Renal cortex interstitium (tissue), 11 donors: ENCODE measurements around the gene BCO1. TPM values are rescaled to one million over a fixed set of nuclear protein-coding genes. Genes with fewer than 3 reads are reported as not detected.

Source experiments
- DNase-seq, 11 donors: peaks; one replicate each; pipeline ENCODE4 v3.0.0-alpha.2; 2013; ENCODE audit warnings: low read depth in 9 of 11, low spot score in 4 of 11; ENCODE audit errors: extremely low read depth in 1 of 11
- polyA plus RNA-seq, 3 donors: library from polyadenylated mRNA; unstranded; fragments of 120-200 nt; gene quantifications; one replicate each; pipeline ENCODE4 v1.2.1, GENCODE V29; 2013; ENCODE audit not compliant: insufficient read length in 3 of 3

Gene BCO1
- polyA plus RNA-seq, 3 donors = 2.3 to 3.0 (median 2.4) TPM

DNA sequence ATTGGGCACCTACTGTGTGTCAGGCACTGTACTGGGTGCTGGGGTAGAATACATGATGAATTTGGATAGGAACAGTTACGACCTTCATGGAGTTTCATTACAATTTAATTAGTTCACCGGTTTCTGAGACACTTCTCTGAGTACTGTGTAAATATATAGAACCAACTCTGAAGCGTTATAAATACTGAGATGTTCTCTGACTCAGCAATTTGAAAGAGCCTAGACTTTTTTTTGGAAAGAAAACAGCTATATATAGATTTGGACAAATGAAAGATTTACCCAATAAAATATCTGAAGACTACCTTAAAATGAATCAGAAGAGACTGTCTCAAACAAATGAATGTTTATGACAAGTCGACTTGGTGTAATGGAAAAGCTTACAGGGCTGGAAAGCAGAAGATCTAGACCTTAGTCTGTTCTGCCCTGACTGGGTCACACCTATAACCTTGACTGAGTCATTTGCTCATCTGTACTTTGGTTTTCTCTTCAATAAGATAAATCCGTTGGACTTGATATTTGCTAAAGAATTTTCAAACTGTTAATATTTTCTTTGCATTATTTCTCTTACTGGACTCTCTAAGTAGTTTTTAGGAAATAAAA, 71.7 kb downstream of the BCO1 start:
- no peak for DNase-seq

DNA sequence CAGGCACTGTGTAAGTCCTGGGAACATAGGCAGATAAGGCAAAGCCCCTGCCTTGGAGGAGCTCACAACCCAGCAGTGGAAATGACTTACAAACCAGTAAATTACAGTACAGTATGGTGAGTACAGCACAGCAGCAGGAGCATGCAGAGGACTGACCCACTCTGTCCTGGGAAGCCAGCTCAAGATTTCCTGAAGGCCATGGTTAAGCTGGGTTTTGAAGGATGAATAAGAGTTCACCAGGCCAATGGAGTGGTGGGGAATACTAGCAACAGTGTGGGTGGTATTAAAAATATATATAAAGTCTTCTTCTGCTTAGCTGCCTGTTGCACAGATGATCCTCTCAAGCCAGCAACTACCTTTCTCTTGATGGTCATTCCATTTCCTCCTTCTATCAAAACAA, 73.3 kb downstream of the BCO1 start:
- no peak for DNase-seq

DNA sequence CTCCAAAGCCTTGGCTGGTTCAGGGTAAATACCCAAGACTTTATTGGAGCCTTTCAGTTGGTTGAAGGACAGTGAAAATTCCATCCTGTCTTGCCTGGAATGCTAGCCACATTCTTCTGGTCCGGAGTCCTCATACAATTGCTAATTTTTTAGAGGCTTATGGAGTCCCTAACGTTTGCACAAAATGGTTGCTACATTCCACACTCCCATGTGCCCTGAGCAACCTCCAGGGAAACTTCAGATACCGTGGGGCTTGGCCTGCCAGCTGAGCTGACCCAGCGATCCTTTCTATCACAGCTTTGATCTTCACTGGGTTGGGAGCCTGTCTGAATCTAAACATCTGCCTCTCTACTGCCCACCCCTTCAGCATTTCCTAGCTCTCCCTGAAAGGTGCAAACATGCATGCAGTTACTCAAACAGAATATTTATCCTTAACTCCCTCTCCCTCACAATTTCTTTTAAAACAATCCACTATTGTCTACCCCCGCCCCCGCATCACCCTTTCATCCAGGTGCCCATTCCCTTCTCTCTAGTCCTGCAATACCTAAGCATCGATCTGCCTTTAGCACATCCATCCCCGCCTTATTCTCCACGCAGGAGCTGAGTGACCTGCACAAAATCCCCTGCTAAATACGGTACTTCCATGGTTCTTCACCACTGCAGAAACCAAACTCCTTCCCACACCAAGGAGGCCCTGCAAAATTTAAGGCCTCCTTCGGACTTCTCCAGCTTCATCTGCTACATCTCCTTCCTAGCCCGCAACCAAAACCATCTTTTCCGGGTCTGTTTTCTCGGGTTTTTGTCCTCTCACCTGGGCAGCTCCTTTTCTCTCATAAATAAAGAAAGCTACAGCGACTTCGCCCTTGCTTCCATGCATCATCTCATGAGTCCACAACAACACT, 75.5 kb downstream of the BCO1 start:
- no peak for DNase-seq

DNA sequence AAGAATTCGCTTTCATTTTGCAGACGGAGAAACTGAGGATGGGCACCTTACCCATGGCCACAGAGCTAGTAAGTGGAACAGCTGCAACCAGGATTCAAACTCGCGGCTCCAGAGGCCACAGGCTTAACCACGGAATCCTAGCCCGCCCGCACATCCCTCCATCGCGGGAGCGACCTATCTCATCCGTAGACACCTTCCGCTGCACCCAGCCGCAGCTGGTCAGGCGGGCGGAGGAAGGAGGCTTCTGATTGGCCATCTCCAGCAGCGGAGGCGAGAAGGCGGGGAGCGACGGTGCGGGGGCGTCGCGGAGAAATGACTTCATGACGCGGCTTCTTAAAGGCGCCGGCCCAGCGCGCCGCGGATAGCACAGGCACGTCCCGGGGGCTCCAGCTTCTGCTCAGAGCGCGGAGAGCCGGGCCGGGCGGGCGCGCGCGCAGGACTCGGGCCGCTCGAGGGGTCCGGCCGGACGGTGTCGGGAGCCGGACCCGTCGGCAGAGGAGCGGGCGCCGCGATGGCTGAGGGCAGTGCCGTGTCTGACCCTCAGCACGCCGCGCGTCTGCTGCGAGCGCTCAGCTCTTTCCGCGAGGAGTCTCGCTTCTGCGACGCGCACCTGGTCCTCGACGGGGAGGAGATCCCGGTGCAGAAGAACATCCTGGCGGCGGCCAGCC, 76.2 kb downstream of the BCO1 start, which contains the start of gene GAN:
GAN (plus strand) TSS at position 360 of the 668 bp plus-strand sequence; CDS start at position 512, 152 bp downstream.
- DNase-seq = peak; percentile 83 to 95 (median 93)

DNA sequence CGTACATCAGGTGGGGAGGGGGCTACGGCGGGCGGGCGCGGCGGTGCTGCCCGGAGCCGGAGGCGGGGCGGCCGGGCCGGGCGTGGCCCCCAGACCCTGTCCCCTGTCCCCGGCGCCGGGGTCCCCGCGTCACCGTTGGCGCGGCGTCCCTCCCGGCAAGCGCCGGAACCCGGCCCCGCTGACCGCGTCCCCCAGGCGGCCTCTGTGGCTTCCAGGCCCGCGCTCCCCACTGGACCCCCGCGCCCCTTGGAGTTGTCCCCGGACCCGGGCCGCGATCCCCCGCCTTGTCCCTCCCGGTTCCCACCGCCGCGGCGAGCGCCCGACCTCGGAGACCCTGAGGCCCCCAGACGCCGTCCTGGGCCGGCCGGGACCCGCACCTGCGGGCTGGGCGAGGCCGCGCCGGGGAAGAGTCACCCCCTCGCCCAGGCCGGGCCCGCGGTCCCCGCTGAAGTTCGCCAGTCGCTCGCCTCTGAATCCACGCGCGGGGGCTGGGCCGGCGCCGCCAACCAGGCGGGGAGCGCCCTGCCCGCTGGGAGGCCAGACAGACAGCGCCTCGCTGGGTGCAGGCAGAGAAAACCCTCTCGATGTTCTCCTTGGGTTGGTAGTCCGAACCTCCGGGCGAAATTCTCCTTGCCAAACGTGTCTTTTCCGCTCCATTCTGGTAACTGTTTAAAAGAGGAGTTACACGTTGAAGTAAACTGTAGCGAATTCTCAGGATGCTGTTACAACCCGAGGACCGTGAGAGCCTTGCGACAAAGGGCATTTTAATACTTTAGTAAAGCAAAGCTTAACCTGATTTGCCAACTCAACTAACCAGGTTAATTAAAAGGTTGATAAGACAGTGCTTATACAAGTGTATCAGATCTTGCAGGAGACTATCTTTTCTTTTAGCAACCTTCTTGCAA, 77.0 kb downstream of the BCO1 start:
- peak in 7 of 11 donors; percentile 34 to 46 (median 37) for DNase-seq

DNA sequence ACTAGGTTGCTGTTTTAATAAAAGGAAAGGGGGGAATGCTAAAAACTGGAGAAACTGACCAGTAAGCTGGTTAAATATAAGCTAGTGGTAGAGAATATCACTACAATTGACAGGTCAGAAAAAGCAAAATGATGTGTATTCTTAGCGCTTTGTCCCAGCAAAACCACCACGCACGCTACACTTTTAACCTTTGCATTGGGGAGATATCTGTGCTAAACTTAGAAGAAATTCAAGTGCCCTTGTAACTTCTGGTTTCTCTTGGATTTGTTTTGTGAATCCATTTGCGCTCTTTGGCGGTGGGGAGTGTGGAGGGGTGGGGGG, 77.6 kb downstream of the BCO1 start:
- no peak for DNase-seq

DNA sequence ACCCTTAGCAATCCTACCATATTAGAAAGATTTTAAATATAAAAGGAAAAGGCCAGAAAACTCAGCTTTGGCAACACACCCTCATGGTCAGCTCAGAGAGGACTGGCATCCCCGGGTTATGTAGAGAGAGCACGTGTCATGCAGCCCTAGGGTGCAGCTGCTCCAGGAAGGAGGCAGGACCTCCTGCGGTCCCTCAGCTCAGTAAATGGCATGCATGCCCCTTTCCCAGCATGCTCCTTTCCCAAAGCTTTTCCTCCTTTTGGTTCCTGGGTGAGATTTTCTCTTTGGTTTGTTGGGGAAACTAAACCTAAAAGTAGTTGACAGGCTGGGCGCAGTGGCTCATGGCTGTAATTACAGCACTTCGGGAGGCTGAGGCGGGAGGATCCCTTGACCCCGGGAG, 80.2 kb downstream of the BCO1 start:
- no peak for DNase-seq

DNA sequence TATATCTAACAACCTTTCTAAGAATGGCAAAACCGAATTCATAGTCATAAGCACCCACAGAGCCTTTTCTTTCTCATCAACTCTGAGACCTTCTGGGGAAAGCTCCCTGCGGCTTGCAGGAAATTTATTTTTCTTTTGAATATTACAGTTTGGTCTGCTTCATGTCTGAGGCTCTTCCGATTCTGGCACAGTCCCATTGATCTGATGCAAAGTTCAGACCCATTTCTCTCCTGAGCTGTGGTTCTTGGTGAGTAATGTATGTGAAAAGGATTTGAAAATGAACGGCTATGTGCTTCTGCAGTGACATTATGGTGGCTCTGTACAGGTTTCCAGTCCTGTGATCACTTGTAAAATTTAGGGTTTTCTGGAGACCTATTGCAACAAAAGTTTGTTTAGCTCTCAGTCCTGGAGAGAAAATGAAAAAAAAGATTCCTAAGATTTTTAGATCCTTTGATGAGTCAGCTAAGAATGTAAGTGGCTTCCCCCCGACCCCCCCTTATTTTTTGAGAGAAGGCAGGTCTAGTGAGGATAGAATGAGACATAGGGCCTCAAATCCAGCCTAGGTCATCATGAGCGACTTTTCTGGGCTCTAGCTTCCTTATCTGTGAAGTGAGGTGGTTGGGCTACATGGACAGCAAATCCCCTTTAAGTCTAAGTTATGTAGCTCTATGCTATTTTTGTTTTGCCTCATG, 80.9 kb downstream of the BCO1 start:
- DNase-seq = no peak

DNA sequence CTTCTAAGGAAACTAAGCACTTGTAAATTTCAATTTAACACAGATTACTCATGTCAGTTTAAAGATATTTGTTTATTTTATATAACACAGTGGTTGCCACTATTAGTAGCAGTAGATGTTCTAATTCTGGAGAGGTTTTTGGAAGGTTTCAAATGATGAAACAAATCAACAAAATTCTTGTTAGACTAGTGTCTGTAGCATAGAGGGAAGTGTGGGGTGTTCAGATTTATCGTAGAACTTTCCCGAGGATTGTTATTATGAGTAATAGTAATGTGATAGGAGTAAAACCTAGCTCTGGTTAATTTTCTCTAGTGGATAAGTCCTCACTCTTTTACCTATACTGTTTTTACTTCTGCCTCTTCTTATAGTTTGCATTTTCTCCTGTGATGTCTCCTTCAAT, 82.5 kb downstream of the BCO1 start:
- no peak for DNase-seq

DNA sequence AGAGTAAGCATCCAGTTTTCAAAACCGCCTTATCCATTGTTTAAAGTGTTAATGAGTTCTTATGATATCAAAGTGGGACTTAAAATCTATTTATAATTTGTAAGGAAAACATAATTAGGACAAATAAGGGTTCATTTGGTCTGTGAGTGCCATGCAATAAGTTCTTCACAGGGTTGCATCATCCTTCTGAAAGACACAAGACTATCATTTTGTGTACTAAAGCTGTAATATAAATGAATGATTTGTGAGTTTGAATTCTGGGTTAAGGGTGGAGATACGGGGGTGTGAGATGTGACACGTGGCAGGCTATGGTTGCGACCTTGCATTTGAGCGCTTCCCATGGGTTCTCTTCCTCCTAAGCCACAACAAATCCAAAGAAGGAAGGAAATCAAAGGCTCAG, 83.0 kb downstream of the BCO1 start:
- no peak for DNase-seq

DNA sequence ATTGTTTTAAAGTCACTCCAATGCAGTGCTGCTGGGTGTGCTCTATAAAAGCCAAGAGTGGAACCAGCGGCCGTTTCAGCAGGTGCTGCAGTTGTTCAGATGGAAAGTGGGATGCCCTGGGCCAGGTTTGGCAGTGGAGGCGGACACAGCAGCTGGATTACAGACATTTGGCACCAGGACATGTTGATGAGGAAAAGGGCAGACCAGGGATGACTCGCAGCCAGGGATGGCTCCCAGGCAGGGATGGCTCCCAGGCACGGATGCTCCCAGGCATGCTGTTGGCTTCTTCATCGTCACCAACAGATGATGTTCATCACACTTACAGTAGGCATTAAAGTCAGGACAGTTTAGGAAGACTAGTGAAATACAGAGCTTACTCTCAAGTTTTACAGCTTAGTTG, 86.3 kb downstream of the BCO1 start:
- no peak for DNase-seq

DNA sequence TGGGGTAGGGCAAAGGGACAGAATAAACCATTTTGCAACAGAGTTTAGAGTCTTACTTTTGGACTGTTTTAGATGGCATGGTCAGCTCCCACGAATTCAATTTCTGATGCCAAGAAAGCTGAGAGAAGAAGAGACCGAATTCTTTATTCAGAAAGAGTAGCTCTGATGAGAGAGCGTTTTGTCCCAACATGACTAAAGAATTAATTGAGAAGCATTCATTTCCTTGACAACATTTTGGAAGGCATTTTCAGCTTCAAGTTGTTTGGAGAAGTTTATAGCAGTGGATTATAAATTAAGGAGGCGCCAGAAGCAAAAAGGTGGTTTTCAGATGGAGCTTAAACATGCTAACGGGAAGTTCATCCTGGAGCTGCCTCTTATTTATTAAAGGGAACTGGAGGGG, 88.5 kb downstream of the BCO1 start:
- no peak for DNase-seq

DNA sequence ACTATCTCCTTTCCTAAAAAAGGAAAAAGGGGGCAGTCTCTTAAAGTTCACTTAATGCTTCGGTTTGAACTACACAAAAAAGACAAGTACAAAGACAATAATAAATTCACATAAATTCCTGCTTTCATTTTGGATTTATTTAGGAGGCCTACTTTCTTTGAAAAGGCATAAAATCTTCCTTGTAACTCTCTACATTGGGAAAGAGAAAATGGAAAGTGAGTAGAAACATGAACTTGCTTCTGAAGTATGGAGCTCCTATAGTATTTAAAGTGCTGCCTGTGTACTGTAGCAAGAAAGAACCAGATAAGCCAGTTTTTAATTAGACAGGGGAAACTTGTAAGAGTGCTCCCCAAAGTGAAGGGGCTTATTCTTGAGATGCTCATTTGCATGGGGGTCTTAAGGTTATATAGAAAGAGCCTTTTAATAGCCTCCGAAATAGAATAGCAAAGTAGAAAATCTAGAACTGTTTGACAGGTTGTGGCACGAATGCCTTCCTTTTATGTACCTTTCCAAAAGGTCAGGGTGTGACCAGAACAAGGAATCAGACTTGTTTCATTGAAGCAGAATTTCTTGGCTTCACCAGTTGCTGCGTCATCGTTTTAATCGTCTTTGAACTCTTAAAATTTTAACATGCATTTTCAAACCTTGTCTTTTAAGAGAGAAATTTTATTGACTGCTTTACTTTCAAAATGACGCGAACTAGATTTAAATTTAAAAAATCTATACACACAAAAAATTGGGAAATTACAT, 89.1 kb downstream of the BCO1 start:
- DNase-seq = no peak

DNA sequence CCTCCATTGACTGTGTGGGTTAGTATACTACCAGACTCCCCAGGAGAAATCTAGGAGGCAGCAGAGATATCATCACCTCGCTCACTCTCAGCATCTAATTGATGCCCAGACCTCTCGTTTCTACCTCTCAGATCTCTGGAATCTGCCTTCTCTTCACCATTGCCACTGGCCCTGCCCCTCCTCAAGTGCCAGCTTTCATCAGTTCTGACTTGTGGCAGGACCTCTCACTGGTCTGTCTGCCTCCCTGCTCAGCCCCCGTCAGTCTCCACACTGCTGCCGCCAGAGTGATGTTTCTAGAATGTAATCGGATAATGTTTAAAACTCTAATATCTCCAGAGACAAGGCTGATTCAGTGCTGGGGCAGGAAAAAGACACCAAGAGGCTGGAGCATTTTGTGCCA, 91.5 kb downstream of the BCO1 start:
- no peak for DNase-seq

DNA sequence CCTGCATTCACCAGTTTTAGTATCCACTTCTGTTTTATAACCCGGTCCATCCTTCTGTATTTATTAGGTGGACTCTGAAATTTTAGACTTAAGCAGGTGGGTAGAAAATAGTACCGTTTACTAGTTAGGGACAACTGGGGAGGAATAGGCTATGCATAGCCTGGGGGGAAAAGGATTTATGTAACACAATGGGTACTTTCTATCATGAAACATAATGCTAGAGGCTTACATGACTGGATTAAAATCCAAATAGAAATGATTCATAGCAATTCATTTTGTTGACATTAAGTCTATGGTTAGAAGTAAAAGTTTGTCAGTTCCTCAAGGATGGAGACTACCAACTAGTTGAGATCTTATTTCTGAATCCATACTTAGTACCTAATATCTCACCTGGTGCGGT, 94.9 kb downstream of the BCO1 start:
- no peak for DNase-seq

DNA sequence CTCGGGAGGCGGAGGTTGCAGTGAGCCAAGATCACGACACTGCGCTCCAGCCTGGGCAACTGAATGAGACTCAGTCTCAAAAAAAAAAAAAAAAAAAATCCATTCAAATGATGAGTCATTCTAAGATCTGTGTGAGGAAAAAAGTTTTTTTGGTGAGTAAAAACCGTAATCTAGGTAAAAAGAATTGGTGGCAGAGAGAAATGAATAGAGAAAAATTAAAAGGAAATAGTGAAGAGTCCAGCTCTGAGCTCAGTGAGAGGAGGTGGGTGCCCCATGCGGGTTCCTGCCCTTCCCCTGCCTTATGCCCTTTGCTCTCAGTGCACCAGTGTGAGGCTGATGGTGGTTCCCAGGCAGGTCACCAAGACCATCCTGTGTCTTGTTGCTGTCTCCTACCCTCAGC, 97.2 kb downstream of the BCO1 start:
- no peak for DNase-seq

DNA sequence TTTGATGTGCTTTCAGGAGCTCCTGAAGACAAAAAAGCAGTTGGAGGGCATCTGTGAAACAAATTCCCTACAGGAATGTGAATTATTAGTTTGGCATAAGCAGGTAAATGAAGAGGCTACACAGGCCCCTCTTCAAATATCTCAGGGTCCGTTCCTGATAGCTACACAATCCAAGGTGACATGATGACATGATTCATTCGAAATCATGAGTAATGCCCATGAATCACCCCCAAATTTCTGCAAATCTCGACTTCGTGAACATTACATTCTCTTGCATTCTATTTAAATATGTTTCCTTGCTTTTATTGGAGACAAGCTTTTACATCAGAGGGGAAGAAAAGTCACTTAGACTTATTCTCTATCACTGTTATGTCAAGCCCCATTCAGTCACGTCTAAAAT, 98.6 kb downstream of the BCO1 start:
- DNase-seq = no peak
